Mucosa of rectum (tissue), 2 donors: ENCODE results near the gene PDCD1.

ENCODE experiments used
- H3K27ac ChIP-seq, 2 donors: one replicate each; pipeline ENCODE4 v1.7.0; 2013; ENCODE audit warnings: inconsistent platforms in 2 of 2, low read depth in 2 of 2, low read length in 2 of 2
- H3K27me3 ChIP-seq, 2 donors: one replicate each; pipeline ENCODE4 v1.7.0; 2013; ENCODE audit warnings: low read length in 2 of 2; ENCODE audit not compliant: control insufficient read depth in 2 of 2, insufficient read depth in 2 of 2
- H3K36me3 ChIP-seq, 2 donors: one replicate each; pipeline ENCODE4 v1.7.0; 2013; ENCODE audit warnings: low read length in 2 of 2; ENCODE audit not compliant: control insufficient read depth in 2 of 2, insufficient read depth in 2 of 2
- H3K4me1 ChIP-seq, 2 donors: one replicate each; pipeline ENCODE4 v1.7.0; 2013; ENCODE audit warnings: low read length in 2 of 2, mild to moderate bottlenecking in 1 of 2; ENCODE audit not compliant: control insufficient read depth in 2 of 2, insufficient read depth in 2 of 2
- H3K4me3 ChIP-seq, 2 donors: one replicate each; pipeline ENCODE4 v1.7.0; 2013; ENCODE audit warnings: low read length in 2 of 2
- H3K9ac ChIP-seq, 2 donors: one replicate each; pipeline ENCODE4 v1.7.0; 2013; ENCODE audit warnings: low read length in 2 of 2, low read depth in 1 of 2, mild to moderate bottlenecking in 1 of 2
- H3K9me3 ChIP-seq, 2 donors: one replicate each; pipeline ENCODE4 v1.7.0; 2013; ENCODE audit warnings: low read length in 2 of 2; ENCODE audit not compliant: control insufficient read depth in 2 of 2
- donor health status: healthy.
- donor health status: Normal muscosa, but diverticular disease.

PDCD1 gene

DNA sequence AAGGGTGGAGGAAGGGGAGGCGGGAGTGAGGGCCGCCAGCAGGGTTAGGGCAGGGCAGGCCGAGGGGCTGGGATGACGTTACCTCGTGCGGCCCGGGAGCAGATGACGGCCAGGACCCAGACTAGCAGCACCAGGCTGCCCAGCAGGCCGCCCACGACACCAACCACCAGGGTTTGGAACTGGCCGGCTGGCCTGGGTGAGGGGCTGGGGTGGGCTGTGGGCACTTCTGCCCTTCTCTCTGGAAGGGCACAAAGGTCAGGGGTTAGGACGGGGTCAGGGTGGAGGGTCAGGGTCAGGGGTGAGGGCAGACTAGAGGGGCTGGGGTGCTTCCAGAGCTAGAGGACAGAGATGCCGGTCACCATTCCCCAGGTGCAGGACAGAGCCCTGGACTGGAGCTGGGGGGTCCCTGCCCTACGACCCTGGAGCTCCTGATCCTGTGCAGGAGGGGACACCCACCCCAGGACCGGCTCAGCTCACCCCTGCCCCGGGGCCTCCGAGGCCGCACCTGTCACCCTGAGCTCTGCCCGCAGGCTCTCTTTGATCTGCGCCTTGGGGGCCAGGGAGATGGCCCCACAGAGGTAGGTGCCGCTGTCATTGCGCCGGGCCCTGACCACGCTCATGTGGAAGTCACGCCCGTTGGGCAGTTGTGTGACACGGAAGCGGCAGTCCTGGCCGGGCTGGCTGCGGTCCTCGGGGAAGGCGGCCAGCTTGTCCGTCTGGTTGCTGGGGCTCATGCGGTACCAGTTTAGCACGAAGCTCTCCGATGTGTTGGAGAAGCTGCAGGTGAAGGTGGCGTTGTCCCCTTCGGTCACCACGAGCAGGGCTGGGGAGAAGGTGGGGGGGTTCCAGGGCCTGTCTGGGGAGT is 6.3 kb downstream of the PDCD1 start:
- Histone ChIP-seq H3K27ac (no peak overlapping the region), H3K4me3 (no peak overlapping the region), H3K9me3 (no peaks in the 10 kb centered on the region), H3K9ac (no peak overlapping the region), H3K27me3 (peaks cover 0 to 7% of the 10 kb centered on the region in 2 donors), H3K36me3 (no peaks in the 10 kb centered on the region), H3K4me1 (no peaks in the 10 kb centered on the region)

DNA sequence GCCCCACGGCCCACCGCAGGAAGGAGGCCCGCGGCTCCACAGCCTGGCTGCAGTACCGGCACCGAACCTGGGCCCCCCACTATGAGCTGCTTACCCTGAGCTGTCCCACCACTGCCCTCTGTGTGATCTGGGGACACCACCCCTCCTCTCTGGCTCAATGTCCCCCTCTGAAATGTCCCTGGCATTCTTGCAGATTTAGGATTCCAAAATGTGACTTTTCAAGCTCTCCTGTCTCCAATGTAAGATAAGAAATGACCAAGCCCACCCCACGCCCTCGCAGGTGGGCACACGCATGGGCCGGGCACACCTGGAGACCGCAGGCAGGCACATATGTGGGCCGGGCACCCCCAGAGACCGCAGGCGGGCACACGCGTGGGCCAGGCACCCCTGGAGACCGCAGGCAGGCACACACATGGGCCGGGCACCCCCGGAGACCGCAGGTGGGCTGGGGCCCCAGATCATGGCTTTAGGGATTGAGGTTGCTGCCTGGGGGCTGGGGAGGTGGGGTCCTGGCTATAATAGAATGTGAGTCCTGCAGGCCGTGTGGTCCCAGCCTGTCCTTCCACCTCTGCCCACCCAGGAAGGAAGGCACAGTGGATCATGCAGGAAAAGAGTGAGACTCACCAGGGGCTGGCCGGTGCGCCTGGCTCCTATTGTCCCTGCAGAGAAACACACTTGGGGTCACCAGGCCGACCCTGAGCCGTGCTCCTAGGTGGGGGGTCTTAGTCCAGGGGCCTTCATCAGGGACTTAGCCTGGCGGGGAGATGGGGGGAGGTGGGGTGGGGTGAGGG is 7.2 kb downstream of the PDCD1 start:
- Histone ChIP-seq H3K27ac (no peak overlapping the region), H3K9ac (no peak overlapping the region), H3K4me3 (no peak overlapping the region), H3K9me3 (no peaks in the 10 kb centered on the region), H3K36me3 (no peaks in the 10 kb centered on the region), H3K4me1 (no peaks in the 10 kb centered on the region), H3K27me3 (no peaks in the 10 kb centered on the region)

DNA sequence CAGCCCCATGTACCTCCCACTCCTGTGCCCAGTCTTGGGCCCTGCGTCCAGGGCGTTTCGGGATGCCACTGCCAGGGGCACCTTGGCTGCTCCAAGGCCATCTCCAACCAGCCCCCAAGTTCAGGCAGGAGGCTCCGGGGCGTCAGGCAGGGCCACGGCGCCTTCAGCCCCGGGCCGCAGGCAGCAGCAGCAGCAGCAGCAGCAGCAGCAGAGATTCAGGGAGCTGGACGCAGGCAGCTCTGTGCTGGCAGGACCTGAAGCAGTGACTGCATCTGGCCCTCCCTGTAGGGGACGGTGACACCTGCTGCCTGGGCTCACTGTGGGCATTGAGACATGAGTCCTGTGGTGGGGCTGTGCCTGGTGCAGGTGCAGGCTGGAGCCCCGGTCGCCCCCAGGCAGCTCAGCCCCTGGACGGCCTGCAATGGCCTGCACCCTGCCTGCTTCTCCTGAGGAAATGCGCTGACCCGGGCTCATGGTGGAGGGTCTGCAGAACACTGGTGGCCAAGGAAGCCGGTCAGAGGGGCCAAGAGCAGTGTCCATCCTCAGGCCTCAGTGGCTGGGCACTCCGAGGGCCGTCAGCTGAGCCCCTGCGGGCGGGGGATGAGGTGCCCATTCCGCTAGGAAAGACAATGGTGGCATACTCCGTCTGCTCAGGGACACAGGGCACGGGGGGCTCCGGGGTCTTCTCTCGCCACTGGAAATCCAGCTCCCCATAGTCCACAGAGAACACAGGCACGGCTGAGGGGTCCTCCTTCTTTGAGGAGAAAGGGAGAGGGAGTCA is 8.0 kb downstream of the PDCD1 start:
- Histone ChIP-seq H3K27me3 (no peaks in the 10 kb centered on the region), H3K4me3 (no peak overlapping the region), H3K36me3 (no peaks in the 10 kb centered on the region), H3K9ac (no peak overlapping the region), H3K9me3 (no peaks in the 10 kb centered on the region), H3K27ac (no peak overlapping the region), H3K4me1 (peaks cover 0 to 2% of the 10 kb centered on the region in 2 donors)

DNA sequence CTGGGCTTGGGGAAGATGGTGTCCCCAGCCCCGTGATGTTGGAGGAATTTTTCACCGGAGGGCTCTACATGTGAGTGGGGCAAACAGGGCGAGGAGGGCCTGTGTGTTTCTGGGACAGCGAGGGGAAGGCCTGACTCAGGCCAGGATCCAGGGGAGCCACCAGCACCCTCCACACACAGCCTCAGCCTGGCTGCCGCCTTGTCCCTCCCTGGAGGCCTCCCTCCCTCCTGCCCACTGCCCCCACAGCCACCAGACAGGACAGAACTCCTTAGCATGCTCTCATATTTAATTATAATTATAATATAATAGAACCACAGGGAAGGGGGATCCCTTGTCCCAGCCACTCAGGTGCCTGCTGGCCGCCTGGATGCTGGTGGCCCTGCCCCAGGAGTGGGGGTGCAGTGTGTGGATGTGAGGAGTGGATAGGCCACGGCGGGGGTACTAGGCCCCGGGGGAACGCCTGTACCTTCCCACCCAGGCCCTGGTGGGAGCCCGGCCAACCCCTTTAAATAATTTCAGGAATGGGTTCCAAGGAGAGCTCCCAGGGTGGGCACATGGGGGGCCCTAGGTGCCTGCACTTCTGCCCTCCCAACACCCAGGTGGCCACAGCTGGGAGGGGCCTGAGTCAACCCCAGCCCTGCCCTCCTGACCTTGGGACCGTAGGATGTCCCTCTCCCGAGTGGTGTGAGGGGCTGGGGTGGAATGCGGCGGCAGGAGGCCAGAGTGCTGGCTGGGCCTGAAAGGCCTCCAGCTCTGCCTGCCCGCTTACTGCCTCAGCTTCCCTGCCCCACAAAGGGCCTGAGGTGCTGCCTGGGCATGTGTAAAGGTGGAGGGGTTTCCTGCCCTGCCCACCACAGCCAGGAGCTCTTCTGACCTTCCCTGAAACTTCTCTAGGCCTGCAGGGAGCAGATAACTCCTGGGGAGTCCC is 8.8 kb downstream of the PDCD1 start:
- no peak overlapping the region for H3K9ac ChIP-seq
- H3K9me3 ChIP-seq, result no peaks in the 10 kb centered on the region
- no peak overlapping the region for H3K27ac ChIP-seq

DNA sequence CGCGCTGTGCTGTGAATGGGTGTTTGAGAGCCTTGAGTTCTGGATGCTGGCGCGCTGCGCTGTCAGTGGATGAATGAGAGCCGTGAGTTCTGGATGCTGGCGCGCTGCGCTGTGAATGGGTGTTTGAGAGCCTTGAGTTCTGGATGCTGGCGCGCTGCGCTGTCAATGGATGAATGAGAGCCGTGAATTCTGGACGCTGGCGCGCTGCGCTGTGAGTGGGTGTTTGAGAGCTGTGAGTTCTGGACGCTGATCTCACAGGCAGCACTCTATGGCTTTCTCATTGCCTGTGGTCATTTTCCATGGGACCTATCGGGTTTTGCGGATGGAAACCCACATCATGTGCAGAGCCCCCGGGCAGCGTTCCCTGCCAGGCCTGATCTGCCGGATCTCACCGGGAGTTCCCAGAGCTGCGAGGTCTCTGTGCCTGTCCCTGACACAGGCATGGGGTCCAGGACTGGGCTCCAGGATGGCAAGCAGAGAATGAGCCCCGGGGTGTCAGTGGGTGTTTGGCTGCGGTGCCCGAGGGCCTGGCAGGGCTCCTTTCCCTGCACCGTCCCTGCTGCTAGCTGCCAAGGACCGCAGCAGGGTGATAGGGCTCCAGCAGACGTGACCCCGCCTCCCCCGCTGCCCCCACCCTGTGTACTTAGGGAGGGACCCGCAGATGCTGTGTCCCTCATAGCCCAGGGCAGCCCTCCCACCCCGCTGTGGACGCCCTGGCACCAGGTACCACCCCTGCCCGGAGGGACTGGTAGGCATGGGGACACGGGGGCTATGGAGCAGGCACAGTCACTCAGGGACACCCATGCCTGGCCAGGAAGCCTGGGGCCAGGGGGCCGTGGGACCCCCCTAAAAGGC is 9.7 kb downstream of the PDCD1 start:
- no peaks in the 10 kb centered on the region for H3K9me3 ChIP-seq
- H3K36me3 ChIP-seq, result no peaks in the 10 kb centered on the region
- peaks cover 5 to 7% of the 10 kb centered on the region in 2 donors for H3K4me1 ChIP-seq
- H3K9ac ChIP-seq, result no peak overlapping the region
- H3K27ac ChIP-seq, result no peak overlapping the region
- H3K4me3 ChIP-seq, result no peak overlapping the region
- H3K27me3 ChIP-seq, result no peaks in the 10 kb centered on the region

More for the DNA sequence above, 8.8 kb downstream of the PDCD1 start:
- Histone ChIP-seq H3K36me3 (no peaks in the 10 kb centered on the region), H3K27me3 (no peaks in the 10 kb centered on the region), H3K4me3 (no peak overlapping the region), H3K4me1 (peaks cover 0 to 2% of the 10 kb centered on the region in 2 donors)

DNA sequence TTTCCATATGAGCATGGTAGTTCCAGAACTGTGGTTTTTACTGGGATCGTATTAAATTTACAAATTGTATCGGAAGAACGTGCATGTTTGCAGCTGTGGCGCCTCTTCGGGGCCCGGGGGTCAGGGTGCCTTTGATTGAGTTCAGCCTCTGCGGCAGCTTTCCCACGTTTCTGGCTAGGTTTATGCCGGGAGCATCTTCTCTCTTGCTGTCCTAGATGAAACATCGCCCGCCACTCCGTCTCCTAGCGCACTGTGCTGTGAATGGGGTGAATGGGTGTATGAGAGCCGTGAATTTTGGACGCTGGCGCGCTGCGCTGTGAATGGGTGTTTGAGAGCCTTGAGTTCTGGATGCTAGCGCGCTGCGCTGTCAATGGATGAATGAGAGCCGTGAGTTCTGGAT is 12.3 kb downstream of the PDCD1 start:
- Histone ChIP-seq H3K4me1 (peaks cover 7 to 9% of the 10 kb centered on the region in 2 donors), H3K27me3 (no peaks in the 10 kb centered on the region), H3K4me3 (no peak overlapping the region), H3K36me3 (no peaks in the 10 kb centered on the region), H3K9me3 (no peaks in the 10 kb centered on the region), H3K9ac (no peak overlapping the region), H3K27ac (no peak overlapping the region)

DNA sequence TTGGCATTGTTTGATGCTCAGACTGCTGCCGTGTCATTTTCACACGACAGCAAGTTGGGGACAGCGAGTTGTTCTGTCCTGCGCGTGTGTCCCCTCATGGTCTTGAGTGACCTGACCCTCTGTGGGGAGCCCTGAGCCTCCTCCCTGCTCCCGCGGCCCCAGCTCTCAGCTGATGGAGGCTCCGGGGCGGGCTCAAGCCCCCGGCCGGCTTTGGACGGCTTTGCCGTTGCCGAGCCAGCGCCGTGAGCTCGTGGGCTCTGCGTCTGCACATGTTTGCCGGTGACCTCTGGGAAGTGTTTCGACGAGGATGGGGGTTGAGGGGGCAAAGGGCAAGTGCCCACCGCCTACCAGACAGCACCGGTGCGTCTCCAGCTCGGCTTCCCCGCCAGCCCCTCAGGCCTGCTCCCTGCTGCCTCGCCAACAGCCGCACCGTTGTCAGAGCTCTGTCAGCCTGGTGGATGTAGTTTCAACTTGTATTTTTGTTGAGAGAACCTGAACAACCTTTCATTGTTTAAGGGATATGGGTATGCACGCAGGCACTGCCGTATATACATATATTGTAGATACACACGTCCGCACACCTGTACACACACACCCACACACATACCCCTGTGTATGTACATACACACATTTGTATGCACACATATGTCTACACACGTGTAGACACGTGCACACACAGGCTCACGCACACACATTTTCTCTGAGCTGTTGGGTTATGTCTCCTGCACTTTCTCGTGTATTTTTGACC is 13.7 kb downstream of the PDCD1 start:
- H3K9me3 ChIP-seq, result no peaks in the 10 kb centered on the region
- no peaks in the 10 kb centered on the region for H3K36me3 ChIP-seq
- no peaks in the 10 kb centered on the region for H3K27me3 ChIP-seq
- H3K4me3 ChIP-seq, result no peak overlapping the region
- no peak overlapping the region for H3K27ac ChIP-seq
- H3K9ac ChIP-seq, result peak overlapping the region in 1 of 2 donors; percentile 68
- peaks cover 7 to 9% of the 10 kb centered on the region in 2 donors for H3K4me1 ChIP-seq

DNA sequence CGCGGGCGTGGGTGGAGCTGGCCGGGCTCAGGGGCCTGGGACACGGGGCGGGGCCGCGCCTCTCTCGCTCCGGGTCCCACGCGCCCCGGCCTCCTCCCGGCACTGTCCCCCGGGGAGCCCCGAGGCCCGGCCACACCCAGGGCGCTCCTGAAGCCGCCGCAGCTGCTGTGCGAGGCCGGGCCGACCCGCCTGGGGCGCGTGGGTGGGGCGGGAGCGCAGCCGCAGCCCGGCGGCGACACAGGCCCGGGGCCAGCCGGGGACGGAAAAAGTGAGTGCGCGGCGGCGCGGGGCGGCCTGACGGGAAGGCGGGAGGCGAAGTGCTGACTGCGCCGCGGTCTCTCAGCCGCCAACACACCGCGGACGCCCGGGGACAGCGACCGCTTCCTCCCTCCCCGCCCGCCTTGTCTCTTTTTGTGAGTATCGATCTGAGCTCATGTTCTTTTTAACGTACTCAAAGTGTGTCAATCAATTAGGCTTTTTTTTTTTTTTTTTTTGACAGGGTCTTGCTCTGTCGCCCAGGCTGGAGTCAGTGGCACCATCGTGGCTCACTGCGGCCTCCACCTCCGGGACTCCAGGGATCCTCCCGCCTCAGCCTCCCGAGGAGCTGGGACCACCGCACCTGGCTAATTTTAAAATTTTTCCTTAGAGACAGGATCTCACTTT is 14.5 kb downstream of the PDCD1 start:
- Histone ChIP-seq H3K27me3 (no peaks in the 10 kb centered on the region), H3K4me3 (peak overlapping the region; percentile 48 to 67), H3K36me3 (no peaks in the 10 kb centered on the region), H3K9me3 (no peaks in the 10 kb centered on the region), H3K4me1 (peaks cover 7 to 9% of the 10 kb centered on the region in 2 donors), H3K27ac (no peak overlapping the region), H3K9ac (peak overlapping the region; percentile 52 to 68)
